GM12878 (cell line): ENCODE results near the gene PDE7B.

Experiments used
- ASH2L ChIP-seq: fragments of 300-600, 200-600 bp; sonication (generic); IDR thresholded peaks from 2 replicates; pipeline ENCODE4 v1.6.1; 2017; ENCODE audit warnings: low read depth, mild to moderate bottlenecking, borderline replicate concordance
- BACH1 ChIP-seq: fragments of 450-650 bp; IDR thresholded peaks from 2 replicates; pipeline ENCODE4 v1.6.1; 2017; ENCODE audit warnings: mild to moderate bottlenecking, borderline replicate concordance
- BHLHE40 ChIP-seq, 2 experiments: fragments of 450-650 bp in 1 of 2; IDR thresholded peaks; 2 replicates each; pipeline ENCODE4 v1.6.1; 2011 to 2017; ENCODE audit warnings: low read depth in 2 of 2, borderline replicate concordance in 1 of 2, improper control_type of control experiment in 1 of 2, low read length in 1 of 2, mild to moderate bottlenecking in 1 of 2
- CREB1 ChIP-seq: IDR thresholded peaks from 2 replicates; pipeline ENCODE4 v1.6.1; 2012; ENCODE audit warnings: low read depth, mild to moderate bottlenecking, inconsistent platforms
- EP300 ChIP-seq, 2 experiments: fragments of 150-350 bp in 1 of 2; IDR thresholded peaks; 2 replicates each; pipeline ENCODE4 v1.6.1; 2011 to 2012; ENCODE audit warnings: low read depth in 2 of 2, low read length in 2 of 2, borderline replicate concordance in 1 of 2, improper control_type of control experiment in 1 of 2, inconsistent platforms in 1 of 2; ENCODE audit not compliant: control insufficient read depth in 1 of 2
- HDAC2 ChIP-seq: fragments of 200-600 bp; sonication (generic); IDR thresholded peaks from 2 replicates; pipeline ENCODE4 v1.6.1; 2017
- JUND ChIP-seq: IDR thresholded peaks from 2 replicates; pipeline ENCODE4 v1.6.1; 2012; ENCODE audit warnings: low read depth, mild to moderate bottlenecking, low read length, improper control_type of control experiment, moderate library complexity
- NFIC ChIP-seq: IDR thresholded peaks from 2 replicates; pipeline ENCODE4 v1.6.1; 2012; ENCODE audit warnings: low read depth, mild to moderate bottlenecking, inconsistent platforms, low read length, moderate library complexity
- ZNF274 ChIP-seq: IDR thresholded peaks from one replicate; pipeline ENCODE4 v1.8.0; 2011; ENCODE audit not compliant: insufficient read length, insufficient read depth
- TF ChIP-seq, protein P1 (sequence below): IDR thresholded peaks from 2 replicates; pipeline ENCODE4 v1.6.1; 2011; ENCODE audit warnings: low read depth, low read length, improper control_type of control experiment, borderline replicate concordance
- TF ChIP-seq, protein P2 (sequence below), 3 experiments: IDR thresholded peaks in 2 of 3; conservative IDR thresholded peaks in 1 of 3; 2 replicates each; pipeline ENCODE4 v1.5.1; 2011; ENCODE audit warnings: low read depth in 3 of 3, low read length in 3 of 3, mild to moderate bottlenecking in 3 of 3, control low read depth in 2 of 3, moderate library complexity in 2 of 3, inconsistent platforms in 1 of 3, mixed read lengths in 1 of 3; ENCODE audit not compliant: control insufficient read depth in 2 of 3, insufficient read depth in 1 of 3; ENCODE audit errors: extremely low read depth in 1 of 3
- TF ChIP-seq, protein P3 (sequence below): IDR thresholded peaks from 2 replicates; pipeline ENCODE4 v1.6.1; 2012; ENCODE audit warnings: low read depth, low read length, improper control_type of control experiment

DNA sequence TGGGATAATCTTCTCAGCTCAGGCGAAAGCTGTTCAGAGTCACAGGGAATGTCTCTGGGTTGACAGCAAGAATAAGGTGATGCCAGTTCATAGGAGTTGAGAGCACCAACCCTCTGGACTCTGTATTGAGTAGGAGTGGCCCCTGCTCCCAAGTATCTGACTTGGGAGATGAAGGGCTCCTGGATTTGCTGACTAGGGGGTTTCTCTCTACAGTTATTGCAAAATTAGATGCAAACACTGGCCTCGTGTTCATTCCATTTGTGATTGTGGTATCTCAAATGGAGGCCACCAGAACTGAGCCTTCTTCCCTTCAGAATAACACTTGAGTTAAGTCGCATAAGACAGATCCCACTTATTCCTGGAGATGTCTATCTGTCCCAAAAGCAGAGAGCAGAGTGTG is 135.7 kb downstream of the PDE7B start:
- TF ChIP-seq JUND: no peak
- TF ChIP-seq, protein P1, sequence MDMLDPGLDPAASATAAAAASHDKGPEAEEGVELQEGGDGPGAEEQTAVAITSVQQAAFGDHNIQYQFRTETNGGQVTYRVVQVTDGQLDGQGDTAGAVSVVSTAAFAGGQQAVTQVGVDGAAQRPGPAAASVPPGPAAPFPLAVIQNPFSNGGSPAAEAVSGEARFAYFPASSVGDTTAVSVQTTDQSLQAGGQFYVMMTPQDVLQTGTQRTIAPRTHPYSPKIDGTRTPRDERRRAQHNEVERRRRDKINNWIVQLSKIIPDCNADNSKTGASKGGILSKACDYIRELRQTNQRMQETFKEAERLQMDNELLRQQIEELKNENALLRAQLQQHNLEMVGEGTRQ: no peak
- TF ChIP-seq, protein P2, sequence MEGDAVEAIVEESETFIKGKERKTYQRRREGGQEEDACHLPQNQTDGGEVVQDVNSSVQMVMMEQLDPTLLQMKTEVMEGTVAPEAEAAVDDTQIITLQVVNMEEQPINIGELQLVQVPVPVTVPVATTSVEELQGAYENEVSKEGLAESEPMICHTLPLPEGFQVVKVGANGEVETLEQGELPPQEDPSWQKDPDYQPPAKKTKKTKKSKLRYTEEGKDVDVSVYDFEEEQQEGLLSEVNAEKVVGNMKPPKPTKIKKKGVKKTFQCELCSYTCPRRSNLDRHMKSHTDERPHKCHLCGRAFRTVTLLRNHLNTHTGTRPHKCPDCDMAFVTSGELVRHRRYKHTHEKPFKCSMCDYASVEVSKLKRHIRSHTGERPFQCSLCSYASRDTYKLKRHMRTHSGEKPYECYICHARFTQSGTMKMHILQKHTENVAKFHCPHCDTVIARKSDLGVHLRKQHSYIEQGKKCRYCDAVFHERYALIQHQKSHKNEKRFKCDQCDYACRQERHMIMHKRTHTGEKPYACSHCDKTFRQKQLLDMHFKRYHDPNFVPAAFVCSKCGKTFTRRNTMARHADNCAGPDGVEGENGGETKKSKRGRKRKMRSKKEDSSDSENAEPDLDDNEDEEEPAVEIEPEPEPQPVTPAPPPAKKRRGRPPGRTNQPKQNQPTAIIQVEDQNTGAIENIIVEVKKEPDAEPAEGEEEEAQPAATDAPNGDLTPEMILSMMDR (IDR thresholded peaks at IDR 0.05 in 2 of 3, conservative IDR thresholded peaks at IDR 0.05 in 1 of 3; ENCODE audit: control insufficient read depth in 2 of 3, extremely low read depth in 1 of 3, insufficient read depth in 1 of 3, low read depth in 3 of 3, low read length in 3 of 3): no peak
- no peak for TF ChIP-seq EP300 (IDR thresholded peaks at IDR 0.05; ENCODE audit: borderline replicate concordance in 1 of 2, control insufficient read depth in 1 of 2, low read depth in 2 of 2, low read length in 2 of 2)
- no peak for TF ChIP-seq BACH1
- TF ChIP-seq ASH2L: no peak
- TF ChIP-seq NFIC: no peak
- TF ChIP-seq CREB1: no peak
- TF ChIP-seq BHLHE40 (IDR thresholded peaks at IDR 0.05; ENCODE audit: borderline replicate concordance in 1 of 2, low read depth in 2 of 2, low read length in 1 of 2): no peak
- TF ChIP-seq, protein P3, sequence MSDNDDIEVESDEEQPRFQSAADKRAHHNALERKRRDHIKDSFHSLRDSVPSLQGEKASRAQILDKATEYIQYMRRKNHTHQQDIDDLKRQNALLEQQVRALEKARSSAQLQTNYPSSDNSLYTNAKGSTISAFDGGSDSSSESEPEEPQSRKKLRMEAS: no peak
- no peak for TF ChIP-seq ZNF274
- no peak for TF ChIP-seq HDAC2
